Measurements from ENCODE around the gene TBX15.

TBX15 gene

DNA sequence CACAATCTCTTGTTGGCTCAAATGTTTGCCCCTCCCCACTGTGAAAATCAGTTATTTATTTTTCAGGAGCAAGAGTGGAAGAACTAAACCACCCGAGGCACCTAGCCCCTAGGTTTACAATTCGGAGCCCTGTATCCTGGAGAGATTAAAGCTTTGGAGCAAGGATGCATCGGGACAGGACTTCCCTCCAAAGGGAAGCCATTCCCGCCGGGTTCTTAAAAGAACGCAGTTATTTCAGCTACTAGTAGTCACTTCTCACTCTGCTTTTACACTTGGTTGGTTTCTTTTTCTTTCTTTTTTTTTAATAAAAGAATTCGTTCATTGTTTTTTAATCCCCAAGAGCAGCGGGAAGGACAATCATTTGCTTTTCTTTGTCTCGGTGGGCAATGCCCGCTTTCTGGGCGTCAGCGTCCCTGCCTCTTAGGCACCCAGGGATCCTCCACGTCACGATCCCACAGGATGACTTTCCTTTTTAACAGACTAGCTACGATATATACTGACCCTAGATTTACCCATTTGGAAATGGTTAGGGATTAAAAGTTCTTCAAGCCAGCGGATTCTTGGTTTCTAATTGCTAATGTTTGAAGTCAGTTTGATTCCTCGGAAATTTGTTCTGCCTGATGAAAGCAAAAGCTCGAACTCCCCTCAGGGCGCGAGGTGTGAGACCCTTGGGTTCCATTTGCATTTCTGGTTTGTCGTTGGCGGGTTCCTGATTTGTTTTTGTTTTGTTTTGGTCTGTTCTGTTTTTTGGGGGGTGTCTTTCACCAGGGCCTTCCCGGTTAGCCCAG, 9.0 kb downstream of the TBX15 start:
- Histone ChIP-seq H3K4me3 (ENCODE audit: low read depth in 1 of 2, low read length in 2 of 2) (no peak overlapping the region), H3K27ac (ENCODE audit: low read depth, low read length) (no peak overlapping the region), H3K4me1 (ENCODE audit: control insufficient read depth in 1 of 2, insufficient read depth in 2 of 2, low read length in 2 of 2) (peaks cover 0 to 2% of the 10 kb centered on the region in 2 donors), H3K27me3 (ENCODE audit: control insufficient read depth in 1 of 2, insufficient read depth in 2 of 2, low read length in 2 of 2) (peaks cover 63 to 77% of the 10 kb centered on the region in 2 donors), H3K9ac (ENCODE audit: low read depth in 1 of 2, low read length in 2 of 2) (no peak overlapping the region), H3K36me3 (ENCODE audit: control insufficient read depth in 1 of 2, insufficient read depth in 2 of 2, low read length in 2 of 2) (no peaks in the 10 kb centered on the region), H3K9me3 (ENCODE audit: control insufficient read depth in 1 of 2, low read length in 2 of 2) (no peaks in the 10 kb centered on the region)

- Histone ChIP-seq H3K9me3 (ENCODE audit: control insufficient read depth in 1 of 2, low read length in 2 of 2) (no peaks in the 10 kb centered on the region), H3K4me3 (ENCODE audit: low read depth in 1 of 2, low read length in 2 of 2) (no peak overlapping the region), H3K9ac (ENCODE audit: low read depth in 1 of 2, low read length in 2 of 2) (no peak overlapping the region), H3K27me3 (ENCODE audit: control insufficient read depth in 1 of 2, insufficient read depth in 2 of 2, low read length in 2 of 2) (peaks cover 48 to 71% of the 10 kb centered on the region in 2 donors), H3K36me3 (ENCODE audit: control insufficient read depth in 1 of 2, insufficient read depth in 2 of 2, low read length in 2 of 2) (no peaks in the 10 kb centered on the region), H3K4me1 (ENCODE audit: control insufficient read depth in 1 of 2, insufficient read depth in 2 of 2, low read length in 2 of 2) (no peaks in the 10 kb centered on the region), H3K27ac (ENCODE audit: low read depth, low read length) (no peak overlapping the region)
Measured at GRCh38 chr1:118977600-118977999, 10.5 kb downstream of the TBX15 start.

- no peak overlapping the region for H3K4me3 ChIP-seq (ENCODE audit: low read depth in 1 of 2, low read length in 2 of 2)
- no peaks in the 10 kb centered on the region for H3K4me1 ChIP-seq (ENCODE audit: control insufficient read depth in 1 of 2, insufficient read depth in 2 of 2, low read length in 2 of 2)
- H3K27ac ChIP-seq (ENCODE audit: low read depth, low read length), result no peak overlapping the region
- H3K27me3 ChIP-seq (ENCODE audit: control insufficient read depth in 1 of 2, insufficient read depth in 2 of 2, low read length in 2 of 2), result peaks cover 30 to 59% of the 10 kb centered on the region in 2 donors
- H3K36me3 ChIP-seq (ENCODE audit: control insufficient read depth in 1 of 2, insufficient read depth in 2 of 2, low read length in 2 of 2), result no peaks in the 10 kb centered on the region
- no peak overlapping the region for H3K9ac ChIP-seq (ENCODE audit: low read depth in 1 of 2, low read length in 2 of 2)
- H3K9me3 ChIP-seq (ENCODE audit: control insufficient read depth in 1 of 2, low read length in 2 of 2), result no peaks in the 10 kb centered on the region
Measured at GRCh38 chr1:118974661-118975060, 13.5 kb downstream of the TBX15 start.

DNA sequence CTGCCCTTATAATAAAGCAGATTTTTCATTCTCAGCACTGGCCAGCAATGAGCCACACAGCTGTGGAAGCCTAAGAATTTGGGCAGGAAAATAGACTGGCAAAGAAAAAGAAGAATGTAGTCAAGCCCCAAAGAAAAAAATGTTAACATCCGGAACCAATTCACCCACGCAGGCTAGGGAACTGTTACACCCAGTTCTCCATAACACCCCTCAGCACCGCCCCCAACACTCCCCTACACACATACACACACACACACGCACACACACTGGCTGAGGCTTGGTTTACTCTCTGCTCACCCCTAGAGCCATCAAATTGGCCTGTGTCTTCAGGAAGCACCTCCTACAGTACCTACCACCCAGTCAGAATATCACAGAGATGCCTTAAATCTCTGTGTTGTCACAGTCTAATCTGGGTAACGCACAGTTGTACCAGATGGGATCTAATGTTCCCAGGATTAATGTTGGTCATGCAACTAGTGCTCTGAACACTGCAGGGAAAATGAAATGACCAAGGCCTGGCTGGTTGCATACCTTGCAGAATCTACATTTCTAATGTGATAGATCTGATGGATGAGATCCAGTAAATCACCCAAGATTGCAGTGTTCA, 14.5 kb downstream of the TBX15 start:
- no peak overlapping the region for H3K27ac ChIP-seq (ENCODE audit: low read depth, low read length)

GRCh38 chr1:118973032-118973431, 15.1 kb downstream of the TBX15 start:
- Histone ChIP-seq H3K9me3 (ENCODE audit: control insufficient read depth in 1 of 2, low read length in 2 of 2) (no peaks in the 10 kb centered on the region), H3K9ac (ENCODE audit: low read depth in 1 of 2, low read length in 2 of 2) (no peak overlapping the region), H3K27me3 (ENCODE audit: control insufficient read depth in 1 of 2, insufficient read depth in 2 of 2, low read length in 2 of 2) (peaks cover 15 to 46% of the 10 kb centered on the region in 2 donors), H3K27ac (ENCODE audit: low read depth, low read length) (no peak overlapping the region), H3K4me3 (ENCODE audit: low read depth in 1 of 2, low read length in 2 of 2) (no peak overlapping the region), H3K4me1 (ENCODE audit: control insufficient read depth in 1 of 2, insufficient read depth in 2 of 2, low read length in 2 of 2) (no peaks in the 10 kb centered on the region), H3K36me3 (ENCODE audit: control insufficient read depth in 1 of 2, insufficient read depth in 2 of 2, low read length in 2 of 2) (no peaks in the 10 kb centered on the region)

More for the DNA sequence above, 14.5 kb downstream of the TBX15 start:
- H3K4me1 ChIP-seq (ENCODE audit: control insufficient read depth in 1 of 2, insufficient read depth in 2 of 2, low read length in 2 of 2), result no peaks in the 10 kb centered on the region
- H3K36me3 ChIP-seq (ENCODE audit: control insufficient read depth in 1 of 2, insufficient read depth in 2 of 2, low read length in 2 of 2), result no peaks in the 10 kb centered on the region
- H3K4me3 ChIP-seq (ENCODE audit: low read depth in 1 of 2, low read length in 2 of 2), result no peak overlapping the region
- no peaks in the 10 kb centered on the region for H3K9me3 ChIP-seq (ENCODE audit: control insufficient read depth in 1 of 2, low read length in 2 of 2)
- H3K27me3 ChIP-seq (ENCODE audit: control insufficient read depth in 1 of 2, insufficient read depth in 2 of 2, low read length in 2 of 2), result peaks cover 21 to 50% of the 10 kb centered on the region in 2 donors
- no peak overlapping the region for H3K9ac ChIP-seq (ENCODE audit: low read depth in 1 of 2, low read length in 2 of 2)

GRCh38 chr1:118970451-118970850, 17.7 kb downstream of the TBX15 start:
- no peaks in the 10 kb centered on the region for H3K9me3 ChIP-seq (ENCODE audit: control insufficient read depth in 1 of 2, low read length in 2 of 2)
- H3K27me3 ChIP-seq (ENCODE audit: control insufficient read depth in 1 of 2, insufficient read depth in 2 of 2, low read length in 2 of 2), result peaks cover 10 to 33% of the 10 kb centered on the region in 2 donors
- no peak overlapping the region for H3K4me3 ChIP-seq (ENCODE audit: low read depth in 1 of 2, low read length in 2 of 2)
- no peak overlapping the region for H3K9ac ChIP-seq (ENCODE audit: low read depth in 1 of 2, low read length in 2 of 2)
- H3K27ac ChIP-seq (ENCODE audit: low read depth, low read length), result no peak overlapping the region
- H3K4me1 ChIP-seq (ENCODE audit: control insufficient read depth in 1 of 2, insufficient read depth in 2 of 2, low read length in 2 of 2), result no peaks in the 10 kb centered on the region
- H3K36me3 ChIP-seq (ENCODE audit: control insufficient read depth in 1 of 2, insufficient read depth in 2 of 2, low read length in 2 of 2), result no peaks in the 10 kb centered on the region

- peaks cover 0 to 9% of the 10 kb centered on the region in 2 donors for H3K27me3 ChIP-seq (ENCODE audit: control insufficient read depth in 1 of 2, insufficient read depth in 2 of 2, low read length in 2 of 2)
- no peak overlapping the region for H3K9ac ChIP-seq (ENCODE audit: low read depth in 1 of 2, low read length in 2 of 2)
- H3K4me3 ChIP-seq (ENCODE audit: low read depth in 1 of 2, low read length in 2 of 2), result no peak overlapping the region
- H3K9me3 ChIP-seq (ENCODE audit: control insufficient read depth in 1 of 2, low read length in 2 of 2), result no peaks in the 10 kb centered on the region
- no peak overlapping the region for H3K27ac ChIP-seq (ENCODE audit: low read depth, low read length)
- H3K36me3 ChIP-seq (ENCODE audit: control insufficient read depth in 1 of 2, insufficient read depth in 2 of 2, low read length in 2 of 2), result no peaks in the 10 kb centered on the region
- H3K4me1 ChIP-seq (ENCODE audit: control insufficient read depth in 1 of 2, insufficient read depth in 2 of 2, low read length in 2 of 2), result peaks cover 0 to 11% of the 10 kb centered on the region in 2 donors
Measured at GRCh38 chr1:118963456-118964430, 24.4 kb downstream of the TBX15 start.

GRCh38 chr1:118963138-118963455, 25.0 kb downstream of the TBX15 start:
- Histone ChIP-seq H3K9me3 (ENCODE audit: control insufficient read depth in 1 of 2, low read length in 2 of 2) (no peaks in the 10 kb centered on the region), H3K27me3 (ENCODE audit: control insufficient read depth in 1 of 2, insufficient read depth in 2 of 2, low read length in 2 of 2) (peaks cover 0 to 6% of the 10 kb centered on the region in 2 donors), H3K9ac (ENCODE audit: low read depth in 1 of 2, low read length in 2 of 2) (no peak overlapping the region), H3K27ac (ENCODE audit: low read depth, low read length) (no peak overlapping the region), H3K4me3 (ENCODE audit: low read depth in 1 of 2, low read length in 2 of 2) (no peak overlapping the region), H3K36me3 (ENCODE audit: control insufficient read depth in 1 of 2, insufficient read depth in 2 of 2, low read length in 2 of 2) (no peaks in the 10 kb centered on the region), H3K4me1 (ENCODE audit: control insufficient read depth in 1 of 2, insufficient read depth in 2 of 2, low read length in 2 of 2) (peaks cover 0 to 11% of the 10 kb centered on the region in 2 donors)

DNA sequence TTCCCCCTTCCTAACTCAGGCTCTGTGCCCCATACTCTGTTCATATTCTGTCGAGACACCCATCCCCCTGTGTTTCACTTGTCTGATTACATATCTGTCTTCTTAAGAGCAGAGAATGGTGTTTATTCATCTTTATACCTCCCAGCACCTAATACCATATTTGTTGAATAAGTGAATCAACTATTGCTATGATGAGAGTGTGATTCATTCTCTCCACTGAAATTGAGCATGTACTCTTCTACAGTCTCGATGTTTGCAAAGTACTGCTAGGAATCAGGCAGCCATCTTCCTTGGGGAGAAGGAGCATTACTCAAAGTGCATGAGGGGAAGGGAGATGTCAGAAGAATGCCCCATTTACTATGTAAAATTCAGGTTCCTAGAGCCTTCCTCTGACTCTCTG, 27.0 kb downstream of the TBX15 start:
- Histone ChIP-seq H3K4me1 (ENCODE audit: control insufficient read depth in 1 of 2, insufficient read depth in 2 of 2, low read length in 2 of 2) (peaks cover 0 to 11% of the 10 kb centered on the region in 2 donors), H3K27me3 (ENCODE audit: control insufficient read depth in 1 of 2, insufficient read depth in 2 of 2, low read length in 2 of 2) (peaks cover 0 to 6% of the 10 kb centered on the region in 2 donors), H3K4me3 (ENCODE audit: low read depth in 1 of 2, low read length in 2 of 2) (no peak overlapping the region), H3K36me3 (ENCODE audit: control insufficient read depth in 1 of 2, insufficient read depth in 2 of 2, low read length in 2 of 2) (no peaks in the 10 kb centered on the region), H3K27ac (ENCODE audit: low read depth, low read length) (no peak overlapping the region), H3K9me3 (ENCODE audit: control insufficient read depth in 1 of 2, low read length in 2 of 2) (no peaks in the 10 kb centered on the region), H3K9ac (ENCODE audit: low read depth in 1 of 2, low read length in 2 of 2) (no peak overlapping the region)

All from duodenal mucosa (tissue), 2 donors.